Measurements from ENCODE around the gene LMTK3. TPM values are rescaled to one million over a fixed set of nuclear protein-coding genes. Genes with fewer than 3 reads are reported as not detected.

The LMTK3 gene
- total and polyA plus RNA-seq, 2 of the 13 experiments (the other 11 are each of a cell fraction or from before 2014, with no cell fraction given): 0.18 to 0.29 TPM

- TF ChIP-seq SIX1 (CRISPR knock-in tag; IDR thresholded peaks at IDR 0.05; ENCODE audit: borderline replicate concordance): no peak
- TF ChIP-seq HCFC1 (IDR thresholded peaks at IDR 0.05; ENCODE audit: low read depth, low read length): peak; percentile 83
- TF ChIP-seq MLXIP (CRISPR knock-in tag; IDR thresholded peaks at IDR 0.05; ENCODE audit: borderline replicate concordance): no peak
- TF ChIP-seq ZNF691 (CRISPR knock-in tag; IDR thresholded peaks at IDR 0.05; ENCODE audit: borderline replicate concordance, low read depth): no peak; the same call in 1 of the 2 replicates
- peak; percentile 44; the same call in 1 of the 2 replicates for TF ChIP-seq UBTF (CRISPR knock-in tag; IDR thresholded peaks at IDR 0.05)
- 0 out of 2 replicates have a peak, but pooled peaks have one; percentile 23 for TF ChIP-seq ZNF678 (CRISPR knock-in tag; IDR thresholded peaks at IDR 0.05)
- peak; percentile 46; the same call in 1 of the 2 replicates for TF ChIP-seq ZMAT3 (CRISPR knock-in tag; conservative IDR thresholded peaks at IDR 0.05)
- peak; percentile 19; the same call in 1 of the 2 replicates for TF ChIP-seq SP2 (CRISPR knock-in tag; IDR thresholded peaks at IDR 0.05)
- no peak for TF ChIP-seq PHB2 (IDR thresholded peaks at IDR 0.05; ENCODE audit: partially characterized antibody)
- TF ChIP-seq RCOR2 (CRISPR knock-in tag; IDR thresholded peaks at IDR 0.05): peak; percentile 63; the same call in 1 of the 2 replicates
- TF ChIP-seq ZMYM2 (CRISPR knock-in tag; IDR thresholded peaks at IDR 0.05): 0 out of 2 replicates have a peak, but pooled peaks have one; percentile 54
- no peak for TF ChIP-seq EED (CRISPR knock-in tag; IDR thresholded peaks at IDR 0.05)
- TF ChIP-seq ZNF281 (CRISPR knock-in tag; IDR thresholded peaks at IDR 0.05; ENCODE audit: borderline replicate concordance): peak; percentile 52; the same call in 1 of the 2 replicates
- TF ChIP-seq ZC3H13 (CRISPR knock-in tag; IDR thresholded peaks at IDR 0.05): no peak
- TF ChIP-seq MYPOP (CRISPR knock-in tag; IDR thresholded peaks at IDR 0.05): peak; percentile 83; the same call in 1 of the 2 replicates
- TF ChIP-seq ZNF670 (CRISPR knock-in tag; IDR thresholded peaks at IDR 0.05; ENCODE audit: borderline replicate concordance): 0 out of 2 replicates have a peak, but pooled peaks have one; percentile 28
- TF ChIP-seq ZNF282 (IDR thresholded peaks at IDR 0.05; ENCODE audit: partially characterized antibody): no peak
Observed at GRCh38 chr19:48513289-48514122, 1.9 kb upstream of the LMTK3 start (continued).

Measured in HepG2 (cell line).